ENCODE data around the gene PROCR. TPM values are rescaled to one million over a fixed set of nuclear protein-coding genes. Genes with fewer than 3 reads are reported as not detected.

Gene PROCR
- total and polyA plus RNA-seq, 9 of the 15 experiments (the other 6 are each of a cell fraction or from before 2014, with no cell fraction given): 1.6 to 7.1 (median 4.0) TPM

- TF ChIP-seq ZBTB26 (CRISPR knock-in tag; IDR thresholded peaks at IDR 0.05): peak; percentile 32; the same call in 1 of the 2 replicates
These were observed 548 bp downstream of the PROCR start (continued) for GRCh38 chr20:35172434-35172806.

- no TSS peak for BruUV-seq (replicated peaks)
- Histone ChIP-seq H3K9me3 (replicated peaks; ENCODE audit: control insufficient read depth, insufficient read depth, low read depth, low read length) (no peaks in the 10 kb centered on the region), H4K20me1 (replicated peaks; ENCODE audit: control insufficient read depth, insufficient read depth, low read length) (no peaks in the 10 kb centered on the region), H3K27ac (ENCODE audit: extremely low read depth, low read depth, low read length) (no peak overlapping the region), H3K27me3 (ENCODE audit: control insufficient read depth in 2 of 2, insufficient read depth in 2 of 2, low read length in 2 of 2) (no peaks in the 10 kb centered on the region), H3K79me2 (ENCODE audit: control insufficient read depth, insufficient read depth, low read length) (no peaks in the 10 kb centered on the region), H3K9me1 (ENCODE audit: control insufficient read depth, insufficient read depth, low read length) (no peaks in the 10 kb centered on the region), H2AFZ (ENCODE audit: low read depth, low read length) (peak overlapping the region; percentile 97; the same call in 1 of the 2 replicates), H3K4me2 (ENCODE audit: insufficient read depth, low read length) (peak overlapping the region; percentile 77; the same call in 1 of the 2 replicates), H3K4me3 (no peak overlapping the region), H3K4me1 (replicated peaks in 1 of 2; ENCODE audit: control insufficient read depth in 2 of 2, insufficient read depth in 2 of 2, low read length in 2 of 2) (peaks cover 20 to 31% of the 10 kb centered on the region in 2 experiments; a peak in 4 of 5 replicates), H3K36me3 (ENCODE audit: control insufficient read depth, insufficient read depth, low read length) (no peaks in the 10 kb centered on the region; the same call in 2 of the 3 replicates), H3K9ac (ENCODE audit: insufficient read depth in 1 of 2, low read depth in 2 of 2, low read length in 2 of 2) (peak overlapping the region in 1 of 2 experiments; percentile 68; a peak in 2 of 4 replicates)
- FAIRE-seq: no peak
- 88% methylated on average over 12 of the region's 12 CpGs for WGBS (ENCODE audit: insufficient coverage, low coverage, missing lambda C conversion rate)
- in situ Hi-C loops (cut with MboI): no loop called here
- intact Hi-C loops (cut with micrococcal nuclease): no loop called here
- CTCF ChIA-PET (ENCODE audit: low intra/inter-chr PET ratio): no interaction called here
- POLR2A ChIA-PET: interaction anchor here (0.8 to 1.0 kb wide), 2 partner anchors 12 to 26 kb away, joined by 3 read pairs; partner anchors contain the start of gene EDEM2
- ATAC-seq: no peak
- no peak for DNase-seq (ENCODE audit: extremely low read depth in 1 of 4, low spot score in 3 of 4)
- TF ChIP-seq EP300 (IDR thresholded peaks at IDR 0.05; ENCODE audit: low read length): no peak
- TF ChIP-seq CTCF (IDR thresholded peaks at IDR 0.05 in 2 of 3, conservative IDR thresholded peaks at IDR 0.05 in 1 of 3; ENCODE audit: insufficient read depth in 2 of 3, low read depth in 1 of 3, low read length in 3 of 3): no peak
- no peak for TF ChIP-seq E2F3 (CRISPR knock-in tag; IDR thresholded peaks at IDR 0.05)
- no peak for TF ChIP-seq MTA2 (IDR thresholded peaks at IDR 0.05; ENCODE audit: low read depth)
- TF ChIP-seq ZNF263 (CRISPR knock-in tag; IDR thresholded peaks at IDR 0.05; ENCODE audit: borderline replicate concordance): no peak
- no peak for TF ChIP-seq ZNF23 (CRISPR knock-in tag; IDR thresholded peaks at IDR 0.05)
- no peak for TF ChIP-seq BRF1 (IDR thresholded peaks at IDR 0.05; ENCODE audit: borderline replicate concordance, extremely low read depth, insufficient read length)
- no peak for TF ChIP-seq RBFOX2 (IDR thresholded peaks at IDR 0.05; ENCODE audit: low read depth, low read length)
- no peak for TF ChIP-seq CREB1 (IDR thresholded peaks at IDR 0.05)
- TF ChIP-seq CREB1 (CRISPR knock-in tag; IDR thresholded peaks at IDR 0.05): no peak
- TF ChIP-seq CUX1 (CRISPR knock-in tag; IDR thresholded peaks at IDR 0.05): no peak
- TF ChIP-seq XRCC5 (IDR thresholded peaks at IDR 0.05; ENCODE audit: low read depth, low read length): no peak
These were observed 1.8 kb downstream of the PROCR start for GRCh38 chr20:35173576-35174192.
